WTC11 (cell line): Measurements from ENCODE around the gene SHISAL1. TPM values are rescaled to one million over a fixed set of nuclear protein-coding genes. Genes with fewer than 3 reads are reported as not detected.

Experiments
- ATAC-seq: fragments of 200-7000 bp; cut with Tn5 transposase; 2 replicates; pipeline ENCODE4 v1.10.0; 2021; ENCODE audit warnings: mild to moderate bottlenecking, moderate library complexity
- CTCF ChIA-PET: fragments of 300-600 bp; sonication (Branson Sonifier 250); formaldehyde crosslinking; loops from one replicate; lab custom pipeline; 2021; ENCODE audit warnings: antibody characterized with exemption; lab: Charles Lee
- POLR2A ChIA-PET: fragments of 350-600 bp; sonication (Branson Sonifier 250); formaldehyde crosslinking; loops from one replicate; lab custom pipeline; 2021; ENCODE audit warnings: antibody characterized with exemption; lab: Charles Lee
- DNase-seq: peaks from one replicate; pipeline ENCODE4 v3.0.0; 2021; ENCODE audit warnings: low spot score
- H3K27ac Mint-ChIP-seq: 2 replicates; pipeline ENCODE4 v1.8.0; 2021; ENCODE audit warnings: mixed read lengths
- H3K27me3 Mint-ChIP-seq: 2 replicates; pipeline ENCODE4 v1.8.0; 2021; ENCODE audit warnings: low read depth, mild to moderate bottlenecking, moderate library complexity, mixed read lengths
- H3K36me3 Mint-ChIP-seq: 2 replicates; pipeline ENCODE4 v1.8.0; 2021; ENCODE audit warnings: mixed read lengths
- H3K4me1 Mint-ChIP-seq: 2 replicates; pipeline ENCODE4 v1.8.0; 2022; ENCODE audit warnings: mixed read lengths
- H3K4me3 Mint-ChIP-seq: 2 replicates; pipeline ENCODE4 v1.8.0; 2021; ENCODE audit warnings: mild to moderate bottlenecking, moderate library complexity, mixed read lengths
- H3K9me3 Mint-ChIP-seq: 2 replicates; pipeline ENCODE4 v1.8.0; 2021; ENCODE audit warnings: mixed read lengths
- CBFB ChIP-seq: sonication (generic); formaldehyde crosslinking; IDR thresholded peaks from 2 replicates; pipeline ENCODE4 v1.8.1; 2022; ENCODE audit warnings: mild to moderate bottlenecking, low read depth, missing genetic modification reagents
- CREB1 ChIP-seq: sonication (generic); formaldehyde crosslinking; IDR thresholded peaks from 2 replicates; pipeline ENCODE4 v1.8.0; 2023; ENCODE audit warnings: mild to moderate bottlenecking, missing genetic modification reagents
- ELF4 ChIP-seq: sonication (generic); formaldehyde crosslinking; IDR thresholded peaks from 2 replicates; pipeline ENCODE4 v1.8.1; 2022; ENCODE audit warnings: low read depth, mild to moderate bottlenecking, moderate library complexity, missing genetic modification reagents
- EMX1 ChIP-seq: fragments of 250-450 bp; sonication (Bioruptor Pico); IDR thresholded peaks from 2 replicates; pipeline ENCODE4 v1.8.0; 2021; ENCODE audit warnings: mild to moderate bottlenecking
- FOXJ3 ChIP-seq: sonication (generic); formaldehyde crosslinking; IDR thresholded peaks from 2 replicates; pipeline ENCODE4 v1.9.0; 2021; ENCODE audit warnings: missing genetic modification reagents, mild to moderate bottlenecking, borderline replicate concordance
- GRHL2 ChIP-seq: fragments of 250-450 bp; sonication (Bioruptor Pico); IDR thresholded peaks from 2 replicates; pipeline ENCODE4 v1.8.0; 2022; ENCODE audit warnings: mild to moderate bottlenecking, moderate library complexity; ENCODE audit not compliant: insufficient replicate concordance, severe bottlenecking
- JUN ChIP-seq: sonication (generic); formaldehyde crosslinking; IDR thresholded peaks from 2 replicates; pipeline ENCODE4 v1.8.0; 2023; ENCODE audit warnings: mild to moderate bottlenecking, missing genetic modification reagents
- MXD4 ChIP-seq: fragments of 250-450 bp; sonication (Bioruptor Pico); IDR thresholded peaks from 2 replicates; pipeline ENCODE4 v1.8.0; 2021; ENCODE audit warnings: mild to moderate bottlenecking, moderate library complexity, borderline replicate concordance
- NR3C1 ChIP-seq: sonication (generic); formaldehyde crosslinking; conservative IDR thresholded peaks from 2 replicates; pipeline ENCODE4 v1.8.1; 2023; ENCODE audit warnings: low read depth, mild to moderate bottlenecking, missing genetic modification reagents
- PRDM15 ChIP-seq: sonication (generic); formaldehyde crosslinking; IDR thresholded peaks from 2 replicates; pipeline ENCODE4 v1.8.0; 2022; ENCODE audit warnings: missing genetic modification reagents
- PREB ChIP-seq: sonication (generic); formaldehyde crosslinking; IDR thresholded peaks from 2 replicates; pipeline ENCODE4 v1.8.1; 2022; ENCODE audit warnings: mild to moderate bottlenecking, missing genetic modification reagents, moderate library complexity, borderline replicate concordance
- PRRX2 ChIP-seq: fragments of 250-450 bp; sonication (Bioruptor Pico); IDR thresholded peaks from 2 replicates; pipeline ENCODE4 v1.8.0; 2021; ENCODE audit warnings: mild to moderate bottlenecking
- STAT6 ChIP-seq: sonication (generic); formaldehyde crosslinking; conservative IDR thresholded peaks from 2 replicates; pipeline ENCODE4 v1.8.1; 2023; ENCODE audit warnings: mild to moderate bottlenecking, low read depth, missing genetic modification reagents, moderate library complexity
- TCF7 ChIP-seq: sonication (generic); formaldehyde crosslinking; IDR thresholded peaks from 2 replicates; pipeline ENCODE4 v1.8.0; 2022; ENCODE audit warnings: mild to moderate bottlenecking, low read depth, missing genetic modification reagents, moderate library complexity
- TEAD1 ChIP-seq: sonication (generic); formaldehyde crosslinking; IDR thresholded peaks from 2 replicates; pipeline ENCODE4 v1.8.0; 2022; ENCODE audit warnings: mild to moderate bottlenecking, missing genetic modification reagents
- TEAD4 ChIP-seq: sonication (generic); formaldehyde crosslinking; IDR thresholded peaks from 2 replicates; pipeline ENCODE4 v1.8.0; 2022; ENCODE audit warnings: mild to moderate bottlenecking, missing genetic modification reagents
- USF1 ChIP-seq: sonication (generic); formaldehyde crosslinking; IDR thresholded peaks from 2 replicates; pipeline ENCODE4 v1.8.0; 2022; ENCODE audit warnings: mild to moderate bottlenecking, missing genetic modification reagents
- ZBTB21 ChIP-seq: sonication (generic); formaldehyde crosslinking; IDR thresholded peaks from 2 replicates; pipeline ENCODE4 v1.8.1; 2023; ENCODE audit warnings: mild to moderate bottlenecking, missing genetic modification reagents, borderline replicate concordance
- ZNF263 ChIP-seq: sonication (generic); formaldehyde crosslinking; IDR thresholded peaks from 2 replicates; pipeline ENCODE4 v1.8.1; 2022; ENCODE audit warnings: low read depth, mild to moderate bottlenecking, moderate library complexity, missing genetic modification reagents
- ZNF281 ChIP-seq: sonication (generic); formaldehyde crosslinking; IDR thresholded peaks from 2 replicates; pipeline ENCODE4 v1.8.0; 2023; ENCODE audit warnings: mild to moderate bottlenecking, missing genetic modification reagents
- total RNA-seq: library from RNA; stranded (reverse); gene quantifications from 3 replicates; pipeline ENCODE4 v1.2.3, GENCODE V29; 2021

SHISAL1 gene
- total RNA-seq, 1 experiment from 2014 or later: 2.7 TPM

GRCh38 chr22:44249376-44250147, 63.2 kb downstream of the SHISAL1 start (continued):
- TF ChIP-seq TCF7: no peak
- no peak for TF ChIP-seq EMX1 (CRISPR knock-in tag)
- no peak for TF ChIP-seq FOXJ3 (CRISPR knock-in tag)
- TF ChIP-seq USF1 (CRISPR knock-in tag): no peak
- no peak for TF ChIP-seq ELF4 (CRISPR knock-in tag)
- TF ChIP-seq MXD4 (CRISPR knock-in tag): no peak
- no peak for TF ChIP-seq GRHL2 (CRISPR knock-in tag)
- no peak for TF ChIP-seq NR3C1 (CRISPR knock-in tag)
- TF ChIP-seq, all 79 proteins: peak for 0

GRCh38 chr22:44248926-44249325, 63.8 kb downstream of the SHISAL1 start:
- Mint-ChIP-seq H3K36me3 (peaks cover 26% of the 10 kb centered on the region), H3K27me3 (no peaks in the 10 kb centered on the region), H3K4me3 (no peak overlapping the region), H3K9me3 (peaks cover 43% of the 10 kb centered on the region), H3K27ac (no peak overlapping the region), H3K4me1 (no peaks in the 10 kb centered on the region)
- ATAC-seq (no peak), DNase-seq (no peak)
- ChIA-PET CTCF (no interaction called here), POLR2A (no interaction called here)
- TF ChIP-seq PREB (CRISPR knock-in tag) (no peak), ZNF281 (CRISPR knock-in tag) (no peak), PRDM15 (no peak), EMX1 (CRISPR knock-in tag) (no peak), JUN (CRISPR knock-in tag) (no peak), CREB1 (CRISPR knock-in tag) (no peak), ZNF263 (CRISPR knock-in tag) (no peak), ZBTB21 (CRISPR knock-in tag) (no peak), STAT6 (CRISPR knock-in tag) (no peak), CBFB (CRISPR knock-in tag) (no peak), PRRX2 (no peak), TEAD4 (CRISPR knock-in tag) (no peak), TEAD1 (CRISPR knock-in tag) (no peak)
